Smooth muscle cell (in vitro differentiated cells): ENCODE results near the gene BCAT1. TPM values are rescaled to one million over a fixed set of nuclear protein-coding genes. Genes with fewer than 3 reads are reported as not detected.
A peak's percentile ranks its signal among the peaks of the same experiment; 100 is the strongest.

Source experiments
- DNase-seq: peaks from one replicate; lab custom pipeline; 2025; ENCODE audit not compliant: unreplicated experiment; lab: John Stamatoyannopoulos, UW
- H2AFZ ChIP-seq: fragments of 200-600 bp; sonication (generic); 2 replicates; pipeline ENCODE4 v1.6.0; 2016; ENCODE audit warnings: antibody characterized with exemption, low read depth, mild to moderate bottlenecking
- H3F3A ChIP-seq: fragments of 200-600 bp; sonication (generic); 2 replicates; pipeline ENCODE4 v1.6.0; 2017; ENCODE audit warnings: antibody characterized with exemption, low read depth
- H3K27ac ChIP-seq: fragments of 200-600 bp; sonication (generic); 2 replicates; pipeline ENCODE4 v1.5.1; 2016; ENCODE audit warnings: low read depth, mild to moderate bottlenecking
- H3K27me3 ChIP-seq: fragments of 200-600 bp; sonication (generic); 2 replicates; pipeline ENCODE4 v1.6.1; 2016; ENCODE audit warnings: low read depth, mild to moderate bottlenecking
- H3K36me3 ChIP-seq: fragments of 200-600 bp; sonication (generic); 2 replicates; pipeline ENCODE4 v1.5.1; 2016; ENCODE audit warnings: low read depth
- H3K4me1 ChIP-seq: fragments of 200-600 bp; sonication (generic); 2 replicates; pipeline ENCODE4 v1.5.1; 2016; ENCODE audit warnings: low read depth
- H3K4me2 ChIP-seq: fragments of 200-600 bp; sonication (generic); 2 replicates; pipeline ENCODE4 v1.6.0; 2016; ENCODE audit warnings: mild to moderate bottlenecking
- H3K4me3 ChIP-seq: fragments of 200-600 bp; sonication (generic); 2 replicates; pipeline ENCODE4 v1.5.1; 2016; ENCODE audit warnings: mild to moderate bottlenecking
- H3K79me2 ChIP-seq: fragments of 200-600 bp; sonication (generic); 2 replicates; pipeline ENCODE4 v1.6.0; 2016; ENCODE audit warnings: low read depth, mild to moderate bottlenecking
- H3K9ac ChIP-seq: fragments of 200-600 bp; sonication (generic); 2 replicates; pipeline ENCODE4 v1.6.0; 2016; ENCODE audit warnings: low read depth
- H3K9me3 ChIP-seq: fragments of 200-600 bp; sonication (generic); replicated peaks from 2 replicates; pipeline ENCODE4 v1.5.1; 2016; ENCODE audit warnings: low read depth
- H4K20me1 ChIP-seq: fragments of 200-600 bp; sonication (generic); 2 replicates; pipeline ENCODE4 v1.6.0; 2016; ENCODE audit warnings: low read depth
- CTCF ChIP-seq: fragments of 200-600 bp; sonication (generic); IDR thresholded peaks from 2 replicates; pipeline ENCODE4 v1.5.1; 2017; ENCODE audit warnings: borderline replicate concordance, mild to moderate bottlenecking, antibody characterized with exemption; ENCODE audit not compliant: insufficient read depth, poor library complexity, severe bottlenecking
- WGBS: methylation state at CpG from one replicate; pipeline ENCODE4 v1.1.7; 2016; ENCODE audit warnings: low lambda C conversion rate; 5-methylcytosine and 5-hydroxymethylcytosine counted together
- polyA plus RNA-seq: library from polyadenylated mRNA; unstranded; fragments of >200 nt; fragmentation: Nextera tagmentation; extraction: Ambion mirVana; gene quantifications from 2 replicates; pipeline ENCODE4 v1.2.1, GENCODE V29; 2016
- total RNA-seq: library from RNA; depleted of rRNA; stranded (reverse); fragments of >200 nt; gene quantifications from 2 replicates; pipeline ENCODE4 v1.2.3, GENCODE V29; 2014

Gene BCAT1
- total and polyA plus RNA-seq, 2 experiments from 2014 or later = 78.2 to 174 TPM

- no peak for TF ChIP-seq CTCF
- Histone ChIP-seq H3K79me2 (no peaks in the 10 kb centered on the region), H4K20me1 (no peaks in the 10 kb centered on the region), H3K27ac (no peak overlapping the region), H3K4me3 (no peak overlapping the region), H3K36me3 (no peaks in the 10 kb centered on the region), H3K9ac (no peak overlapping the region), H3K4me2 (no peak overlapping the region), H3F3A (no peaks in the 10 kb centered on the region), H3K9me3 (no peaks in the 10 kb centered on the region), H3K27me3 (no peaks in the 10 kb centered on the region), H2AFZ (no peak overlapping the region), H3K4me1 (no peaks in the 10 kb centered on the region)
- WGBS = 84% methylated on average over 3 of the region's 3 CpGs
- no peak for DNase-seq
Observed at GRCh38 chr12:24788886-24789285, 160.0 kb downstream of the BCAT1 start.

GRCh38 chr12:24780697-24781368, 168.1 kb downstream of the BCAT1 start:
- WGBS = 52% methylated on average over 5 of the region's 5 CpGs
- no peak overlapping the region for H2AFZ ChIP-seq
- no peak overlapping the region for H3K9ac ChIP-seq
- H3K27ac ChIP-seq = no peak overlapping the region
- H3K27me3 ChIP-seq = no peaks in the 10 kb centered on the region
- TF ChIP-seq CTCF = peak; percentile 50
- no peaks in the 10 kb centered on the region for H3K36me3 ChIP-seq
- no peak overlapping the region for H3K4me2 ChIP-seq
- H3F3A ChIP-seq = no peaks in the 10 kb centered on the region
- H3K9me3 ChIP-seq = no peaks in the 10 kb centered on the region
- H4K20me1 ChIP-seq = no peaks in the 10 kb centered on the region
- H3K79me2 ChIP-seq = no peaks in the 10 kb centered on the region
- H3K4me1 ChIP-seq = peaks cover 27% of the 10 kb centered on the region
- no peak for DNase-seq
- no peak overlapping the region for H3K4me3 ChIP-seq

DNA sequence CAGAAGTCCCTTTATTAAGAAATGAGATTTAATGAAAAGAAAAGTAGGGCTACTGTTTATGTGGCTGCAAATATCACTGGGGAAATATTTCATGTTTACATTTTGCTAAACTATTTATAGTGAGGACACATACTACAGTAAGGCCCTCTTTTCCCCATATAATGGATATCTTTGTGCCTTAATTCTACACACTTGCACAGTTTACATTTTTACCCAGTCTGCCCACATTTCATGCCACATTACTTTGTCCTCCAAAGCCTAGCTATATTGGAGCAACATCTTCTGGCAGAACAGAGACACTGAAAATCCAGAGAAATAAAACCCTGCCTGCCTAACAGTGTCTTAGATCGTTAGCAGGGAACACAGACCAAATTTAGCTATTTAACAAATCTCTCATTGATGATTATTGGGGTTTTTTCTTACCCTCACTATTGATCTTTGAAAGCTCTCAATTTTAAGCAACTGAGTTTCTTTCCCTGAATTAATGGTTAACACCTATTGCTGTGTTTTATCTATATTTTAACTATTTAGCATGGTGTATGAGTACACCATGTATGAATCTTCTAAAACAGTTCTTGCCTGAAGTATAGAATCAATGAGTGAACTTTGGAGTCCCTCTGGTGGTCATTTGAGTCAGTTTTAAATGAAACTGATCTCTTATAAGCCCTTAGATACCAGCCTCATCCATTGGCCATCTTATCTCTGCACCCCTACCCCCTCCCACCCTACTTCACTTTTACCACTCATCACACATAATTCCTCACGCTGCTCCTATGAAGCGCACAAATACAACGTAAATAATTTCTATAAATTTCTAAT, 170.2 kb downstream of the BCAT1 start:
- peak overlapping the region; percentile 41 for H3K4me2 ChIP-seq
- H3K27me3 ChIP-seq = no peaks in the 10 kb centered on the region
- WGBS = 32% methylated on average over 4 of the region's 4 CpGs
- no peak for DNase-seq
- H3K4me3 ChIP-seq = no peak overlapping the region
- peak overlapping the region; percentile 70 for H3K27ac ChIP-seq
- H3F3A ChIP-seq = peaks cover 4% of the 10 kb centered on the region
- peak overlapping the region; percentile 31 for H2AFZ ChIP-seq
- no peaks in the 10 kb centered on the region for H3K79me2 ChIP-seq
- no peak overlapping the region for H3K9ac ChIP-seq
- no peaks in the 10 kb centered on the region for H3K36me3 ChIP-seq
- peak; percentile 51 for TF ChIP-seq CTCF
- no peaks in the 10 kb centered on the region for H3K9me3 ChIP-seq
- H3K4me1 ChIP-seq = peaks cover 27% of the 10 kb centered on the region
- H4K20me1 ChIP-seq = no peaks in the 10 kb centered on the region
